Hepatocyte (in vitro differentiated cells): ENCODE measurements around the gene UNC13A. TPM values are rescaled to one million over a fixed set of nuclear protein-coding genes. Genes with fewer than 3 reads are reported as not detected.

ENCODE experiments used
- DNase-seq: peaks from one replicate; pipeline ENCODE4 v3.0.0-alpha.2; 2016; ENCODE audit warnings: low spot score
- H2AFZ ChIP-seq: fragments of 200-600 bp; sonication (generic); 2 replicates; pipeline ENCODE4 v1.6.0; 2016; ENCODE audit warnings: antibody characterized with exemption, mild to moderate bottlenecking
- H3K27ac ChIP-seq: fragments of 200-600 bp; sonication (generic); 2 replicates; pipeline ENCODE4 v1.5.1; 2016; ENCODE audit warnings: mild to moderate bottlenecking
- H3K27me3 ChIP-seq: fragments of 200-600 bp; sonication (generic); 2 replicates; pipeline ENCODE4 v1.6.1; 2016
- H3K36me3 ChIP-seq: fragments of 200-600 bp; sonication (generic); replicated peaks from 2 replicates; pipeline ENCODE4 v1.5.1; 2016; ENCODE audit warnings: low read depth; ENCODE audit not compliant: insufficient read depth
- H3K4me1 ChIP-seq: fragments of 200-600 bp; sonication (generic); 2 replicates; pipeline ENCODE4 v1.5.1; 2016; ENCODE audit warnings: mild to moderate bottlenecking, moderate library complexity; ENCODE audit not compliant: insufficient read depth
- H3K4me2 ChIP-seq: fragments of 200-600 bp; sonication (generic); 2 replicates; pipeline ENCODE4 v1.6.0; 2016
- H3K4me3 ChIP-seq: fragments of 200-600 bp; sonication (generic); 2 replicates; pipeline ENCODE4 v1.5.1; 2016; ENCODE audit warnings: mild to moderate bottlenecking
- H3K79me2 ChIP-seq: fragments of 200-600 bp; sonication (generic); 2 replicates; pipeline ENCODE4 v1.6.0; 2017; ENCODE audit warnings: mild to moderate bottlenecking
- H3K9me2 ChIP-seq: fragments of 200-600 bp; sonication (generic); replicated peaks from 2 replicates; pipeline ENCODE4 v1.6.0; 2017; ENCODE audit warnings: mild to moderate bottlenecking; ENCODE audit not compliant: insufficient read depth
- H3K9me3 ChIP-seq: fragments of 200-600 bp; sonication (generic); 2 replicates; pipeline ENCODE4 v1.5.1; 2016; ENCODE audit warnings: low read depth, mild to moderate bottlenecking
- H4K20me1 ChIP-seq: fragments of 200-600 bp; sonication (generic); 2 replicates; pipeline ENCODE4 v1.6.0; 2016; ENCODE audit warnings: mild to moderate bottlenecking; ENCODE audit not compliant: insufficient read depth, poor library complexity, severe bottlenecking
- CTCF ChIP-seq: fragments of 200-600 bp; sonication (generic); IDR thresholded peaks from 2 replicates; pipeline ENCODE4 v1.5.1; 2016; ENCODE audit warnings: antibody characterized with exemption, mild to moderate bottlenecking; ENCODE audit not compliant: poor library complexity
- EZH2 ChIP-seq: fragments of 200-600 bp; sonication (generic); IDR thresholded peaks from 2 replicates; pipeline ENCODE4 v1.6.1; 2016; ENCODE audit warnings: antibody characterized with exemption, mild to moderate bottlenecking, borderline replicate concordance
- EZH2phosphoT487 ChIP-seq: fragments of 200-600 bp; sonication (generic); IDR thresholded peaks from one replicate; pipeline ENCODE4 v1.6.1; 2018; ENCODE audit warnings: antibody characterized with exemption, mild to moderate bottlenecking, low read depth, moderate library complexity; ENCODE audit not compliant: unreplicated experiment, severe bottlenecking
- WGBS: methylation state at CpG from one replicate; pipeline ENCODE4 v1.1.6; 2016; ENCODE audit warnings: low lambda C conversion rate; ENCODE audit errors: missing lambda C conversion rate; 5-methylcytosine and 5-hydroxymethylcytosine counted together
- polyA plus RNA-seq: library from polyadenylated mRNA; unstranded; fragments of >200 nt; fragmentation: Nextera tagmentation; extraction: Ambion mirVana; gene quantifications from 2 replicates; pipeline ENCODE4 v1.2.1, GENCODE V29; 2016
- total RNA-seq: library from RNA; depleted of rRNA; stranded (reverse); fragments of >200 nt; gene quantifications from 2 replicates; pipeline ENCODE4 v1.2.3, GENCODE V29; 2014

UNC13A gene
- total and polyA plus RNA-seq, 2 experiments from 2014 or later = 0.10 TPM; not detected in 1

DNA sequence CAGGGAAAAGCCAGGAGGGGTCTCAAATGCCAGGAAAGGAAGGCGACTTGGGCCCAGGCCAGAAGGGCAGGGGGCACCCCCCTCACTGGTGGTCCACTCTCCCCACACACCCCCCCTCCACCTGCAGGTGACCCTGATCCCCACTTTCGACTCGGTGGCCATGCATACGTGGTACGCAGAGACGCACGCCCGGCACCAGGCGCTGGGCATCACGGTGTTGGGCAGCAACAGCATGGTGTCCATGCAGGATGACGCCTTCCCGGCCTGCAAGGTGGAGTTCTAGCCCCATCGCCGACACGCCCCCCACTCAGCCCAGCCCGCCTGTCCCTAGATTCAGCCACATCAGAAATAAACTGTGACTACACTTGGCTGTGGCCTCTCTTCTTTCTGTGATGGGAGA is 46.0 kb upstream of the UNC13A start:
- H3K36me3 ChIP-seq = peaks cover 5% of the 10 kb centered on the region

GRCh38 chr19:17733127-17733526 is 45.0 kb upstream of the UNC13A start:
- H3K4me1 ChIP-seq = no peaks in the 10 kb centered on the region
- peaks cover 26% of the 10 kb centered on the region for H3K79me2 ChIP-seq
- no peaks in the 10 kb centered on the region for H3K27me3 ChIP-seq
- no peak for DNase-seq
- H2AFZ ChIP-seq = no peak overlapping the region
- peaks cover 17% of the 10 kb centered on the region for H4K20me1 ChIP-seq
- TF ChIP-seq CTCF (no peak), EZH2phosphoT487 (no peak), EZH2 (no peak)
- 100% methylated on average over 18 of the region's 22 CpGs for WGBS
- no peaks in the 10 kb centered on the region for H3K9me3 ChIP-seq
- peaks cover 5% of the 10 kb centered on the region for H3K36me3 ChIP-seq
- H3K27ac ChIP-seq = no peak overlapping the region
- H3K4me2 ChIP-seq = no peak overlapping the region
- no peaks in the 10 kb centered on the region for H3K9me2 ChIP-seq
- H3K4me3 ChIP-seq = no peak overlapping the region

More for the DNA sequence above, 46.0 kb upstream of the UNC13A start:
- Histone ChIP-seq H3K79me2 (peaks cover 24% of the 10 kb centered on the region), H3K9me3 (no peaks in the 10 kb centered on the region), H3K9me2 (no peaks in the 10 kb centered on the region), H3K4me3 (no peak overlapping the region), H3K27ac (no peak overlapping the region), H3K27me3 (no peaks in the 10 kb centered on the region), H4K20me1 (peaks cover 17% of the 10 kb centered on the region), H3K4me1 (no peaks in the 10 kb centered on the region), H3K4me2 (no peak overlapping the region), H2AFZ (no peak overlapping the region)
- DNase-seq = no peak
- TF ChIP-seq EZH2 (no peak), EZH2phosphoT487 (no peak), CTCF (no peak)
- 99% methylated on average over 15 of the region's 16 CpGs for WGBS

- Histone ChIP-seq H3K36me3 (peaks cover 5% of the 10 kb centered on the region), H3K27me3 (no peaks in the 10 kb centered on the region), H3K9me2 (no peaks in the 10 kb centered on the region), H3K4me2 (no peak overlapping the region), H3K79me2 (peaks cover 26% of the 10 kb centered on the region), H4K20me1 (peaks cover 17% of the 10 kb centered on the region), H2AFZ (no peak overlapping the region), H3K4me3 (no peak overlapping the region), H3K9me3 (no peaks in the 10 kb centered on the region), H3K4me1 (no peaks in the 10 kb centered on the region), H3K27ac (no peak overlapping the region)
- no peak for TF ChIP-seq EZH2phosphoT487
- TF ChIP-seq CTCF = no peak
- no peak for TF ChIP-seq EZH2
- no peak for DNase-seq
- WGBS = over 99% methylated on average over 14 of the region's 19 CpGs
Measured at GRCh38 chr19:17727843-17728242, 39.7 kb upstream of the UNC13A start.
